ENCODE data around the gene MCTP1.
"Not testable (repeated sequence)": the region's sequence is repeated elsewhere in the genome, so short reads cannot be mapped to it uniquely, and the experiment has no call there.

MCTP1 gene

DNA sequence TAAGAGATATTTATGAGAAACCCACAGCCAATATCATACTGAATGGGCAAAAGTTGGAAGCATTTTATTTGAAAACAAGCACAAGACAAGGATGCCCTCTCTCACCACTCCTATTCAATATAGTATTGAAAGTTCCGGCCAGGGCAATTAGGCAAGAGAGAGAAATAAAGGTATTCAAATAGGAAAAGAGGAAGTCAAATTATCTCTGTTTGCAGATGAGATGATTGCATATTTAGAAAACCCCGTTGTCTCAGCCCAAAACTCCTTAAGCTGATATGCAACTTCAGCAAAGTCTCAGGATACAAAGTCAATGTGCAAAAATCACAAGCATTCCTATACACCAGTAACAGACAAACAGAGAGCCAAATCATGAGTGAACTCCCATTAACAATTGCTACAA lies 325.6 kb downstream of the MCTP1 start:
- DNase-seq (ENCODE audit: low spot score) = not testable (repeated sequence)

DNA sequence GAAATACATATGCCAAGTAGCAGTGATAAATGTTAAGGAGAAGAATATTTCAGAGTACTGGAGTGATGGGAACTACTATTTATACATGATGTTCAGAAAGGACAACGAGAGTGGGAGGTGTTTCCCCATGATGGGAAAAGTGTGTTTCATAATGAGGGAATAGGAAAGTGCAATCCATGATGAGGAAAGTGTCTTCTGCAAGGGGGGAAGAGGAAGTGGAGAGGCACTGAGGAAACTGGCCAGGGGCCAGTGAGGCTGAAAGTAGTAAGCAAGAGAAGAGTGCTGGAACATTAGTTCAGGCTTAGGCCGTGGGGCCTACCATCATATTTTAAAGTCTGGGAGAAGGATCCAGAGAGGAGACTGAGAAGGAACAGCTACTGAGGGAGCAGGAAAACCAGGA lies 339.2 kb downstream of the MCTP1 start:
- no peak for DNase-seq (ENCODE audit: low spot score)

DNA sequence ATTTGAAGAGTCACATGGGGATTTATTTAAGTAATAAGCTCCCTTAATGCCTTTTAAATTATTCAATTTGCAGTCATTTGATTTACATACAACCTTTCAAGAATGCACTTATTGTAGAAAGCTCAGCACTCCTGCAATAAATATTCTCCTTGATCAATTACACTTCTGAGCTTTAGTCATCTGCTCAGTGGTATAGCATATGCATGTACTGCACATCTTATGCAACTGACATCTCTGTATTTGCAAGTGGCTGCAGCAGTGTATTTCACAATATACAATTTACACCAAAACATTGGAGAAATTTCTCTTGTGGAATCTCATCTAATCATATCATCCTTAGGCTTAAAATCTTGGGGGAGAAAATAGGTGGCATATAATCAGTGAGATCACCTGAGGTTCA lies 340.7 kb downstream of the MCTP1 start:
- no peak for DNase-seq (ENCODE audit: low spot score)

DNA sequence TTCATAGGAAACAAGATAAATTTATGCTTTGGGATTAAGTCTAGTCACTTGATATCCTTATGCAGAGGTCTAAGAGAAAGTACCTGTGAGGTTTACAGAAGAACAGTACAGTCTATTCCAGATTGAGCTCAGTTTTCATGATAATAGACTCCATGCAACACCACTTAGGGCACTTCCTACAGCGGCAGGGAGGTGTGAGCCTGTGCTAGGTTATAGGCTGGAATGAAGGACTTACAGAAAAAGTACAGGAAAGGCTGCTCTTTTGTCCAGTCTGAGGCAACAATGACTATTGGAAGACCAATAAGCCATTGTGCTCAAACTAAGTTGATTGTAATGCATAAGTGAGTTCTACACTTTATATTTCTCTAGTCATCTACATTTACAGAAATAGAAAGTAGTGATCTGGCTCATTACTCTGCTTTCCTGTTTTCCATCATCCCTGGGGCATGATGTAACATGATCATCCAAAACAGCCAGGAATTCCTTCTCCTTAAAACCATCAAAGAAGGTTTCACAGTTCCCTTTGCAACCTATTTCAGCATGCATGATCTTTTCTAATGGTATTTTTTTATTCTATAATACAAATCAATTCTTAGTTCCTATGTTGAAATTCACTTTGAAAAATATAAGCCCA lies 343.7 kb downstream of the MCTP1 start:
- no peak for DNase-seq (ENCODE audit: low spot score)

DNA sequence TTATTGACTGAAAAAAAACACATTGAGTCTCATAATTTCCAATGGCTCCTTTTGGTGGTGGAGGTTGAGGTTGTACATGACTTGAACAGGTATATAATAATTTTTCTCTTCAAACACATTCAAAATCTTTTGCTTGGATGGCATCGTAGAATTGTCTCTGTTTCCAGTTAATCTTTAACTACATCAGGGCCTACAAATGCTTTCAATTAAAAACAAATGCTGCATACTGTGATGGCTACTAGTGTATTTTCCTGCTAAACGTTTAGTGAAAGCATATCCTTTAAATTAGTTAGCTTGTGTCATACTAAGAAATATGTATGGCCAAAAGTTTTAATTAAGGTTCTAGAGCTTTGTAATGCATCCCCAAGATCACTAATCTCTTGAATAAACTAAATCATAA lies 352.6 kb downstream of the MCTP1 start:
- DNase-seq (ENCODE audit: low spot score) = no peak

DNA sequence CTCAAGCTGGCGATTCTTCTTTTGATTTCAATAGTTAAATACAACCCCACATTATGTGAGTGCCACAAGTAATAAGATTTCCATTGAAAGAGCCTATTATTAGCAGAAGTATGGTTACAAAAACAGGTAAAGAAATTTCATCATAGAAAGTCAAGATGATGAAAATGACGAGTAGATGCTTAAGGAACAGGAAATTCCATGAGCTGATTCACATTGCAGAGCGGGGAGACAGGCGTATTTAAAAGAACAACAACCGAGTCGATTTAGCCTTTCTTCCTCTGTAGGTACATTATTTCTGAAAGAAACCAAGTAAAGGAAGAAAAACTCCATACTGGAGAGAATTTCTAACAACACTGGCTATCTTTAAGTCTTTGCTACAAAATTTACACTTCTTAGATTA lies 356.0 kb downstream of the MCTP1 start:
- DNase-seq (ENCODE audit: low spot score) = no peak

DNA sequence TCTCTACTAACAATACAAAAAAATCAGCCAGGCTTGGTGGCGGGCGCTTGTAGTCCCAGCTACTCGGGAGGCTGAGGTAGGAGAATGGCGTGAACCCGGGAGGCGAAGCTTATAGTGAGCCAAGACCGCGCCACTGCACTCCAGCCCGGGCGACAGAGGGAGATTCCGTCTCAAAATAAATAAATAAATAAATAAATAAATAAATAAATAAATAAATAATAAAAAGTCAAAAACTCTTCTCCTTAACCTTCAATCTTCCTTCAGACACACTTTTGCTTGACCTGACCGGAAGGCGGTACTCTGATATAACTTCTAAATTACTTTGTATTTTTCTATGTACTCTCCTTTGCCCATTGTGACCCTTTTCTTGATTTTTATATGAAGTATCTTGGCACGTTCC lies 364.3 kb downstream of the MCTP1 start:
- DNase-seq (ENCODE audit: low spot score) = no peak

DNA sequence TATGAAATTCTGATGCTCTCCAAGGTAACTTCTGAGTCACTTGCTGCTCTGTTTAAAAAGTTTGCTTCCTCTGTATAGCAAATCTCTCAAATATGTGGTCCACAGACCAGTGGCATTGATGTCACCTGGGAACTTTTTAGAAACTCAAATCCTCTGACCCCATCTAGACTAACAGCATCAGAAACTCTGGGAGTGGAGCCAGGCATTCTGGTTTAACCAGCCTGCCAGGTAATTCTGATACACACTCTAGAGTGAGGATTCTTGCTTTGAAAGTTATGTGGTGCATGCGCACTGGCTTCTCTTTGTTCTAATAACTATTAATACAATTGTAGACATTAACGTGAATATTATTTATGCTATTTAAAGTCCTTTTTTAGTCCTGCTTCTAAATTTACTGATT lies 368.3 kb downstream of the MCTP1 start:
- no peak for DNase-seq (ENCODE audit: low spot score)

DNA sequence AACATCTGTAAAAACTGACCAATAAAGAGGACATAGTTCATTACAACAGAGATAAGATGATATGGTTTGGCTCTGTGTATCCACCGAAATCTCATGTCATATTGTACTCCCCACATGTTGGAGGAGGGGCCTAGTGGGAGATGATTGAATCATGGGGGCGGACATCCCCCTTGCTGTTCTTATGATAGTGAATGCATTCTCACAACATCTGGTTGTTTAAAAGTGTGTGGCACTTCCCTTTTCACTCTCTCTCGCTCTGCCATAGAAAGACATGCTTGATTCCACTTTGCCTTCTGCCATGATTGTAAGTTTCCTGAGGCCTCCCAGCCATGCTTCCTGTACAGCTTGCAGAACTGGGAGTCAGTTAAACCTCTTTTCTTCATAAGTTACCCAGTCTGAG lies 373.6 kb downstream of the MCTP1 start:
- DNase-seq (ENCODE audit: low spot score) = no peak

DNA sequence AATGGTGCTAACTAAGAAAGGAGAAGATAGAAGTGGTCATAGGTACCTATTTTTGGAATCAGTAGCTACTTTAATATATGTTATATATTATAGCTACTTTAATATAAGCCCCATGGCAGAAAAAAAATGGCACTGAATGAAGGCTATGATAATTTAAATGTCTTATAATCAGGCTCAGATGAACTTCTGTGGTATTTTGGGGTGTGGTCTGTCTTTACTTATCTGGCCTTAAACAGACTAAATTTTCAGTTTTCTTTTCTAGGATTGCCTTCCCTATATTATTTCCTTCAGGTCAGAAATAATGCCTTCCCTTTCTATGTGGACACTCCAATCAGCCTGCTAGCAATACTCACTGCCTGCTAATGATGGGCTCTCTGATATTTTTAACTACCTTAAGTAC lies 374.2 kb downstream of the MCTP1 start:
- DNase-seq (ENCODE audit: low spot score) = no peak

DNA sequence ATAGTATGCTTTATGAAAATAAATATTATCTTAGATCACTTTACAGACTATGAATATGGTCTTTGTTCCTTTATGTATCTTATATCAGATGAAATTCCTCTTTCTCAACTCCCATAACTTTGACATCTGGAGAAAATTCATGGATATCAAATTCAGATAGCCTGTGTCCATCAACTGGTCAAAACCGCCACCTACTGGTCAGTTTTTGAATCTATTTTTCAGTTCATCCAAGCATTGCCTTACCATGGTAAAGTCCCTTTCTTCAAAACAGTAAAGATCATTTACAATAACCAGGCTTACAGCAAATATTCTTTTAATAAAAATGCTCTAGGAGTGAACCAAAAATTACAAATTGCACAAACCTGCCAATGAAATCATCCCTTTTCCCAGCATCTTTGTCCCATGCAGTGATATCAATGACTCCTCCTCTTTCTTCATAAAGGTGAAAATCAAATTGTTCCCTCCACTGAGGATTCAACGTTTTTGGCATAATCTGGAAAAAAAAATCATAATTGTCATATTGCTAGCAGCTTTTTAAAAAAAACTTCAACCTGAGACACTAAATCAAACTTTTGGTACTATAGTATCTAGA lies 375.9 kb downstream of the MCTP1 start:
- DNase-seq (ENCODE audit: low spot score) = peak; percentile 41

DNA sequence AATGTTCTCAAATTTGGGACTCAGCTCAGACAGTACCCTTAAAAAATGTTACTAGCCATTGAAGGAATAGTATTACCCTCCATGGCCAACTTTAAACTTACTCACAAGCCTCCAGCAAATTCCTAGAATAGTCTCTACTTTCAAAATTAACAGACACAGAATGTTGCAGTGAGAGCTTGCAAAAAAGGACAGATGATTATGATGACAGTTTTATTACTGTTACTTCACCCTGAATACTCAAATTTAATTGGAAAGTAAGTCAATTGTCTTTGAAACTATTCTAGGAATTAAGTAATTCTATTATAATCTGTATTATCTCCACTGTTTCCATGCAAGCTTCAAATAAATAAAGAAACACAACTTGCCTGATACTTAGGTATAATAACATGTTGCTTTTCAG lies 378.1 kb downstream of the MCTP1 start:
- peak; percentile 10 for DNase-seq (ENCODE audit: low spot score)

DNA sequence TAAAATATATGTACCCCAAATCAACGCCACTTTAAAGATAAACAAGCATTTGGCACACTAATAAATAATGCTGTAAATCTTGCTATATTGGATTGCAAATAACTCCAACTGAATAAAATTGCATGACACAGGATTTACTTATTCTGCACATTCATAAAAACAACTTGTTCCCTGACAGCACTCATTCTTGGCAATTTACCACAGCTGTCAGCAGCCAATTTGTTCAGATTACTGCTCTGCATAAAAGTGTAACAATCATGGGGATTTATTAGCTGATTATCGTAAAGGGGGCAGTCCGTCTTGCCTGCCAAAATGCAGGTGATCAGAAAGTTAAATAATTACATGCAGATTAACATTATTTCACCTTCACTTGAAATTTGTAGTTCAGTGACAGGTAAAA lies 381.2 kb downstream of the MCTP1 start:
- DNase-seq (ENCODE audit: low spot score) = no peak

DNA sequence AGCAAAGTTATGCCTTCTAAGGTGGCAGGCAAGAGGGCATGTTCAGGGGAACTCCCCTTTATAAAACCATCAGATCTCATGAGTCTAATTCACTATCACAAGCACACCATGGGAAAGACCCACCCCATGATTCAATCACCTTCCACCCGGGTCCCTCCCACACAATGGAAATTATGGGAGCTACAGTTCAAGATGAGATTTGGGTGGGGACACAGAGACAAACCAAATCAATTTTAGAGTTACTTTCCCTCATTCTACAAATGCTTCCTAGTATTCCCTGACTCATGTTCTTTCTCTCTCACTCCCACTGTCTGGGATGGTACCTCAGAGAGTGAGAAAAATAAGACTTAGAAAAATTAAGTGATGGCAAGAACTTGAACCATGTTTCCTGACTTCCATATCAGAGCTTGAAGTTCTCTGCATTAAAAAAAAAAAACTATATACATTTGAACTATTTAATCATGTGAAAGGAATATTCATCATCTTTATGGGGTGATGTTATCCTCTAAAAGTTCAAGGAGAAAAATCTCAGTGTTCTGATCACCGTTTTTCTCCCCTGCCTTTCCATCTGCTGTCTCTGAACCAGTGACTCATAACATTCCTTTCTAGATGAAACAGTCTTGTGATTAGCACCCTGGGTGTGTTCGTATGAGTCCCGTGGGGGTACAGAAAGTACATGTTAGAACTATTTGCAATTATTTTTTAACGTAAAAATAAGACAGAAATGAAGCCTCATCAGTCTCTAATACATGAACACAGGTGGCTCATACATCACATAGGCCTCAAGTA lies 383.5 kb downstream of the MCTP1 start:
- DNase-seq (ENCODE audit: low spot score) = peak; percentile 64

DNA sequence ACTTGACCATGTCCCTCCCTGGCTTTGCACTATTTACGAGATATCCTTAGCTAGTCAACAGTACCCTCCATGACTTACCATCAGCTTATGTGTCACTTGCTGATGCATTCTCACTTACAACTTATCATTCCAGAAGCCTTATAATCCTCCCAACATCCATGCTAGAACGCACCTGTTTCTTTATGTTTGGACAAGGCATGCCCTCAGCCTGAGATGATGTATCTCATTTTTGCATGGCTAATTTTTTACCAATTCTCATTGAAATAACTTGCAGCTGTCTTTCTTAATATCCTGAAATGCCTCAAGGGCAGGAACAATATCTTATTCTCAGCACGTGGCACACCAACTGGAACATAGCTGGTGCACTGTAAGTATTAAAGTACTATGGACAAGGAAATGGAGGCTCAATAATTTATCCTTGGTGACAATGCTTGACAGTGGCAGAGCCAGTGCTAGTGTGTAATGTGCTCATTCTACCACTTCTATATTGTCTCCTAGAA lies 384.8 kb downstream of the MCTP1 start:
- no peak for DNase-seq (ENCODE audit: low spot score)

DNA sequence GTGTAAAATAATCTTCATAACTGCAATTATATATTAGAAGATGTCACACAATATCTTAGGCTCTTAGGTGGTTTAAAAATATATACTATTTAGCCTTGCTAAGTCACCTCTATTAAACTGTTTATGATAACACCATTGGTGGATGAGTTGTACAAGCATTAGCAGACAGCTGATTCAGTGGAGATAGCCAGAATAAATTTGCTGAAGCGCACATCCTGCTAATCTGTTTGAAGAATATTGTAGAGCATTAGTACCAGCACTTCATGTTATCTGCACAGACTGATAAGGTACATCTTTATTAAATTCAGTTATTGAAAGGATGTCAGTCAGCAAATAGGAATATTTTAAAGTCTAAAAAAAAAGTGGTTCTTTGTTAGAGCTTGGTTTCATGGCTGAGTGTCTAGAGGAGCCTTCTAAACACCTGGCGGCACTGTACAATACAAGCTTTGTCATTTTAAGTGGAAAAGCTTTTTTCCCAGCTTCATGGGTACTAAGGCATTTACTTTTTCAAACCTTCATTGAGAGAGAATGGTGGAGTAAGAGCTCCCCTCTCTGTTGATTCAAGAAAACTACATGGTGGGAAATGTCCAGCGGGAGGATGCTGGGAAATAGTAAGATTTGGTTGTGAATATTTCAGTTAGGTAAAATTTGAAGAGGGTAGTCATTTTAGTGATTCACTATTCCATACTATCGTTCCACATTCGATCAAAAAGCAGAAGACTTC lies 391.3 kb downstream of the MCTP1 start:
- DNase-seq (ENCODE audit: low spot score) = peak; percentile 16

DNA sequence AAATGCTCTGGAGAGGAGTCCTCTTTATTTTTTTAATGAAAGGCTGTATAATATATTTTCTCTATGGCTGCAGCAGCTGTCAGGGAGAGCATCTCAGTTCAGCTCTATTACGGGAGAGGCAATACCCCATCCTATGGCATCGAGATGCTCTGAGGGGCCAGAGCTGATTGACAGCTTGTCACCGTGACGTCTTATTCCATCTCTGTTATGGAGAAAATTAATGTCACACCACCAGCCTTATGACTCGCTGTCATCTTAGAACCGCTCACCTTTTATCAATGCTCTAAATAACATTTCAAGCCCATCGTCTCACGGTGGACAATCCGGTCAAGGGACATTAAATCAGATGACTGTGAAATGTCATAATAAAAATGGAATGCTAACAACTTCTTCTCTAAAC lies 392.9 kb downstream of the MCTP1 start:
- no peak for DNase-seq (ENCODE audit: low spot score)

DNA sequence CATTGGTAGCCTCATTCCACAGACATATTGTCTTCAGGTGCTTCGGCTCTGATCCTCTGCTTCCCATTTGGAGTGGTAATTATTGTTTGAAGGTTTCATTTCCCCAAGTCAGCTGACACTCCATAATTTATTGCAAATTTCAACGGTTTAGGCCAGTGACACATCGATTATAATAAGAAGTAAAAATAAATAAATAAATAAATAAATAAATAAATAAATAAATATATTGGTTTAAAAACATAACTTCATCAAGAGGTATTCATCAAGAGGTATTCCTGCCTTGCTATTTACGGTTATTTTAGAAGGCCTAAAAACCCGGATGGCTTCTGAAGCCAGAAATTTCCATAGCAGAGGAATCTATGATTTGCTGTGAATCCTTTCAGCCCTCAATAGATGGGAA lies 393.3 kb downstream of the MCTP1 start:
- no peak for DNase-seq (ENCODE audit: low spot score)

DNA sequence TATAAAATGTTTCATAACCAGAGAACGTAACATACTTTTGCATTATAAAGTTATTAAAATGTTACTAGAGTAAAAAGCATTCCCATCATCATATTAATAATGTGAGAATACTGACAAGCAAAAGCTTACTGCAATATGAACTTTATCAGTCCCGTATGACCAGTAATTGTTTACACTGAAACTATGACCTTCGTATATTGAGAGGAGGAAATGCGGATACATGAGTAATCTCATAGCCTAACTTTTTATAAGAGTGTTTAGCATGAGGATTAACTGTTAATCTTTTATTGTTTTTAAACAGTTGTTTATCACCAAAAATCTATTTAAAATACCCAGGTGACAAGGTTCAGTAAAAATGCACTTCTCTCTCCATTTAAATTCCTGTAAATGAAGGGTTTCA lies 394.0 kb downstream of the MCTP1 start:
- no peak for DNase-seq (ENCODE audit: low spot score)

DNA sequence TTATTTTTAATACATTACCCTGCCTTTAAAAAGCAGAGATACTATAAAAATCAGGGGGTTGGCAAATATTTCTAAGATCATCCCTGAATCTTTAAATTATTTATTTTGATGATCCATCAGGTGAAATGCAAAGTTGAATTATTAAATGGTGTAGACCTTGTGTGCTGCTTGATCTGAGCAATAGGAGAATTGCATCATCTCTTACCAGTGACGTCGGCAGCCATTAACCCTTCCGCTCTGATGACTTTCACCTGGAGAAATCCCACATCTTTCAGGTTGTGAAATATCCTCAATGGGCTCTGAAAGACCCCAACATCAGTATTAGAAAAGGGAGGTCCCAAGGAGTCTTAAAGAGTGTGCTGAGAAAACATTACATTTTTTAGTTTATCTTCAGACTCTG lies 396.2 kb downstream of the MCTP1 start:
- DNase-seq (ENCODE audit: low spot score) = no peak

DNA sequence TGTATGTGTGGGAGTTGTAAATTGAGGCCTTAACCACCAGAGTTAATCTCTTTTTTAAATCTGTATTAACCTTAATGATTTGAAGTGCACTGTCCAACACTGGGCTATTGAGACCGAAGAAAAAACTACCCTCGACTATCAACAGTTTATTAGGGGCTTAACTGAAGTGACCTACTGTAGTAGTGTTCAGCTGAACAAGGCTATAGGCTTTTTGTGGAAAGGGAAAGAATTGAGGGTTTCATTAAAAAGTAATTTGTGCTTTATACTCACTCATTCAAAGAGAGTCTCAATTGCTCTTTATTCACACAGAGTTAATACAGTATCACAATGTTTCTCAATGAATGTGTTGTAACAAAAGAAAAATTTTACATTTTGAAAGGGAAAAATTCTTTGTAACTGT lies 399.0 kb downstream of the MCTP1 start:
- no peak for DNase-seq (ENCODE audit: low spot score)

DNA sequence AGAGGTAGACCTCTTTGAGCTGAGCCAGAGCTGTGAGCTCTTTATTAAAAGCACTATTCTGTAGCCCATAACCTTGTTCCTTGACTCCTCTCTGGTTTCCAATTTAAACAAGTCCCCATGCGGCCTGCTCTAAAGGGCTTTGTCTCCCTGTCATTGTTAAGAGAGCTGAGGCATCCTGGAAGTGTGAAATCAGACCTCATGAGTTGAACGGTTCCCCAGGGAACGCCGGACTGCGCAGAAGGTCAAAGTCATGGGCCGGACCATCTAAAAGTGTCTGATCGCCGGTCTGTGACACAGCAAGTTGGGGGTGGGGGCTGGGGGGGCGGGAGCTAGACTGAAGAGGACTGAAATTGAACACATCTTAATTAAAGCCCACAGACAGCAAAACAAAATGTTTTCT lies 400.6 kb downstream of the MCTP1 start:
- DNase-seq (ENCODE audit: low spot score) = no peak

DNA sequence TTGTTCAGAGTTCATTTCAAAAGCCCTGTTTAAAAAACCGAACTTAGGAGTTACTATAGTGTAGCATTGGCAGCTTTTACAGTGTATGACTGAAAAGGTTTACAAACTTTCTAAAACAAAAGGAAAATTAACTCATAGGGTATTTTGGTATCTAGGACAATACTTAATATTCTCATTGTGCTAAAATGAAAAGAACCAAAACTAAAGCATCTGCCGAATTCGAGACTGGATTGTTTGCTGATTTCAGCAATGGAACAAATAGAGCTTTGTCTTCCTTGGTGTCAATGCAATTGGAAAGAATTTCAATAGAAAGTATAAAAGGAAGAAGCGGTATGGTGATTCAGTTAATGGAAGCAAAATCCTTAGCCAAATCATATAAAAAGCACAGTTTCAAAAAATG lies 412.4 kb downstream of the MCTP1 start:
- no peak for DNase-seq (ENCODE audit: low spot score)
